Measurements from ENCODE around the gene MSH5. TPM values are rescaled to one million over a fixed set of nuclear protein-coding genes. Genes with fewer than 3 reads are reported as not detected.

Gene MSH5
- total RNA-seq, 1 experiment from 2014 or later: 22.7 TPM

DNA sequence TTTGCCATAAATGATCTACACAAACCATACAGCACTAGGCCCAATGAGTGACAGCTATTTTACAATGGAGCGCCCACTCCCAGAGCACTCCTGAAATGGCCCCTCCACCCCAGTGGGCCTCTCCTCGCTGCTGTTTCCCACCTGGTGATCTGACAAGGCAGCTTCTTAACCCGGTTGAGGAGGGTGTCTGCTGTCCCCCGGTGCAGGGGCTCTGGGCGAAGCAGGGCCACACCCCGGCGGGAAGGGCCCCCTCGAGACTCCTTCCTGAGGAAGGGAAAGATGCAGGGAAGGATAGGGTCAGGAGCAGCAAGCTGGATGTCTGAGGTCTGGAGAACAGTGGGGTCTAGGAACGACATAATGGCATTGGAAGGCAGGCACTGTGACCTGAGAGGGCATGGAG, 46.9 kb upstream of the MSH5 start:
- Histone ChIP-seq H3K4me1 (ENCODE audit: insufficient read depth, low read length) (0 out of 2 replicates have a peak, but pooled peaks cover 3% of the 10 kb centered on the region), H3K79me2 (ENCODE audit: low read length) (no peaks in the 10 kb centered on the region), H3K27ac (ENCODE audit: low read length) (no peak overlapping the region), H3K9me2 (replicated peaks; ENCODE audit: low read length) (no peaks in the 10 kb centered on the region), H2AFZ (ENCODE audit: low read length) (no peak overlapping the region), H3K9ac (ENCODE audit: low read length) (no peak overlapping the region), H3K27me3 (ENCODE audit: low read length) (no peaks in the 10 kb centered on the region), H4K20me1 (ENCODE audit: low read length) (no peaks in the 10 kb centered on the region), H3K36me3 (ENCODE audit: low read depth, low read length) (peaks cover 8% of the 10 kb centered on the region; the same call in 1 of the 2 replicates), H3K4me3 (ENCODE audit: low read length) (no peak overlapping the region), H3K4me2 (ENCODE audit: low read length) (no peak overlapping the region), H3F3A (ENCODE audit: low read length, unreplicated experiment) (no peaks in the 10 kb centered on the region), H3K9me3 (ENCODE audit: low read length) (no peaks in the 10 kb centered on the region)
- CTCF ChIA-PET: no interaction called here
- TF ChIP-seq CTCF (conservative IDR thresholded peaks at IDR 0.05; ENCODE audit: low read depth, low read length): no peak
- ATAC-seq (no peak), DNase-seq (no peak)
- intact Hi-C loops (cut with micrococcal nuclease): no loop called here
- BruUV-seq (replicated peaks): no TSS peak
- POLR2A ChIA-PET (ENCODE audit: unreplicated experiment): no interaction called here

DNA sequence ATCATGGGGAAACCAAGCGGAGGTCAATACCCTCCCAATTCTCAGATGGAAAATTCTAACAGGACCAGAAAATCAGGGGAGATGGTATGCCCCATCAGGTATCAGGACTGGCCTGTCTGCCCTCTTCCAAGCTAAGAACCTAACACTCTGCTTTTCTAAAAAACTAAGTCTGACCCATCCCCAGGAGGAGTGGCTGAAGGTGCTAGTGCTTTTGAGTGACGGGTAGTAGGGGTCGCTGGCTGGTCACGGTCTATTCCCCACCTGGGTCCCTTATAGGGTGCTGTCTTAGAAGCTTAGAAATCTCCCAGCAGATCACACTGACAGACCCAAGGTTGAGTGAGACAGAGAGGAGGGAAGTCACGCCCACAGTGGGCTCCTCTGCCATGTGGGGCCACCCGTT, 46.3 kb upstream of the MSH5 start:
- no peak overlapping the region for H3K9ac ChIP-seq (ENCODE audit: low read length)
- H3K4me1 ChIP-seq (ENCODE audit: insufficient read depth, low read length): 0 out of 2 replicates have a peak, but pooled peaks cover 3% of the 10 kb centered on the region
- no peak for DNase-seq
- H2AFZ ChIP-seq (ENCODE audit: low read length): no peak overlapping the region
- POLR2A ChIA-PET (ENCODE audit: unreplicated experiment): no interaction called here
- no peak overlapping the region for H3K4me2 ChIP-seq (ENCODE audit: low read length)
- no peaks in the 10 kb centered on the region for H3K79me2 ChIP-seq (ENCODE audit: low read length)
- H3K27me3 ChIP-seq (ENCODE audit: low read length): no peaks in the 10 kb centered on the region
- no TSS peak for BruUV-seq (replicated peaks)
- H3K36me3 ChIP-seq (ENCODE audit: low read depth, low read length): peaks cover 7% of the 10 kb centered on the region; the same call in 1 of the 2 replicates
- no peak for TF ChIP-seq EZH2 (IDR thresholded peaks at IDR 0.05; ENCODE audit: low read length, unreplicated experiment)
- no peak for TF ChIP-seq EZH2phosphoT487 (IDR thresholded peaks at IDR 0.05; ENCODE audit: borderline replicate concordance, low read length)
- no peak for TF ChIP-seq CTCF (conservative IDR thresholded peaks at IDR 0.05; ENCODE audit: low read depth, low read length)
- H3K9me3 ChIP-seq (ENCODE audit: low read length): no peaks in the 10 kb centered on the region
- H3K4me3 ChIP-seq (ENCODE audit: low read length): no peak overlapping the region
- ATAC-seq: no peak
- H3K27ac ChIP-seq (ENCODE audit: low read length): no peak overlapping the region
- CTCF ChIA-PET: no interaction called here
- intact Hi-C loops (cut with micrococcal nuclease): no loop called here
- no peaks in the 10 kb centered on the region for H3K9me2 ChIP-seq (replicated peaks; ENCODE audit: low read length)
- H3F3A ChIP-seq (ENCODE audit: low read length, unreplicated experiment): no peaks in the 10 kb centered on the region
- no peaks in the 10 kb centered on the region for H4K20me1 ChIP-seq (ENCODE audit: low read length)

DNA sequence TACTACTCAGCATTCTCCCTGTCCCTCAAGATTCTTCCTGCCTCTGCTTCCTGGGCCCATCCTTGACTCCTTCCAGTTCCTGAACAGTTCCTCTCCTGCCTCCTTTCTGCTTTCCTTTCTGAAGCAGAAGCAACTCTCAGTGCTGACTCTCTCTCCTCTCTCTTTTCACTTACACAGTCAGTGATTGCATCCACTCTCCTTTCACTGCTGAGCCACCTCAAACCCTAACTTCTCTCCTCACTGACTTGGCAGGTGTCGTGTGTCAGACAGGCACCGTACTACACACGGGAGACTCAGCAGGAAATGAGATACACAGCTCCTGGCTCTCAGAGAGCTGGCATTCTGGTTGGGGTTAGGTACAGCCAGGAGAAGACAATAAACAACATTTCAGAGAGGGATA, 42.2 kb upstream of the MSH5 start:
- H3K9me3 ChIP-seq (ENCODE audit: low read length): no peaks in the 10 kb centered on the region
- peaks cover 3% of the 10 kb centered on the region; the same call in 1 of the 2 replicates for H3K36me3 ChIP-seq (ENCODE audit: low read depth, low read length)
- no peaks in the 10 kb centered on the region for H3F3A ChIP-seq (ENCODE audit: low read length, unreplicated experiment)
- no peaks in the 10 kb centered on the region for H3K27me3 ChIP-seq (ENCODE audit: low read length)
- POLR2A ChIA-PET (ENCODE audit: unreplicated experiment): no interaction called here
- H3K9ac ChIP-seq (ENCODE audit: low read length): no peak overlapping the region
- no peak overlapping the region for H3K27ac ChIP-seq (ENCODE audit: low read length)
- ATAC-seq (peak; percentile 25; the same call in 1 of the 2 replicates), DNase-seq (no peak)
- no TSS peak for BruUV-seq (replicated peaks)
- CTCF ChIA-PET: interaction anchor here (0.6 kb wide), 1 partner anchor 1268 kb away, joined by 3 read pairs; no protein-coding TSS in a partner anchor
- H3K9me2 ChIP-seq (replicated peaks; ENCODE audit: low read length): no peaks in the 10 kb centered on the region
- H3K4me2 ChIP-seq (ENCODE audit: low read length): no peak overlapping the region
- H3K4me3 ChIP-seq (ENCODE audit: low read length): no peak overlapping the region
- intact Hi-C loops (cut with micrococcal nuclease): no loop called here
- no peaks in the 10 kb centered on the region for H4K20me1 ChIP-seq (ENCODE audit: low read length)
- H3K4me1 ChIP-seq (ENCODE audit: insufficient read depth, low read length): peaks cover 10% of the 10 kb centered on the region
- no peak overlapping the region for H2AFZ ChIP-seq (ENCODE audit: low read length)
- no peak for TF ChIP-seq CTCF (conservative IDR thresholded peaks at IDR 0.05; ENCODE audit: low read depth, low read length)
- TF ChIP-seq EZH2 (IDR thresholded peaks at IDR 0.05; ENCODE audit: low read length, unreplicated experiment): no peak
- TF ChIP-seq EZH2phosphoT487 (IDR thresholded peaks at IDR 0.05; ENCODE audit: borderline replicate concordance, low read length): no peak
- peaks cover 20% of the 10 kb centered on the region for H3K79me2 ChIP-seq (ENCODE audit: low read length)
